H9 (cell line): ENCODE results near the gene TMEM175. TPM values are rescaled to one million over a fixed set of nuclear protein-coding genes. Genes with fewer than 3 reads are reported as not detected.

Experiments
- DNase-seq: peaks from one replicate; pipeline ENCODE4 v3.0.0-alpha.2; 2017
- H2AFZ ChIP-seq: one replicate; pipeline ENCODE4 v1.6.1; 2013; ENCODE audit warnings: mild to moderate bottlenecking, low read length, control low read depth, moderate library complexity
- H2AK5ac ChIP-seq: 2 replicates; pipeline ENCODE4 v1.6.1; 2013; ENCODE audit warnings: low read length, control low read depth, mixed read lengths; ENCODE audit not compliant: insufficient read length
- H2BK120ac ChIP-seq: one replicate; pipeline ENCODE4 v1.6.1; 2013; ENCODE audit warnings: low read depth, mild to moderate bottlenecking, low read length, control low read depth, inconsistent platforms; ENCODE audit not compliant: poor library complexity, severe bottlenecking
- H2BK12ac ChIP-seq: 2 replicates; pipeline ENCODE4 v1.6.1; 2013; ENCODE audit warnings: low read length, control low read depth, mixed read lengths, low read depth; ENCODE audit not compliant: insufficient read length
- H2BK15ac ChIP-seq: 2 replicates; pipeline ENCODE4 v1.6.1; 2013; ENCODE audit warnings: low read depth, low read length, control low read depth
- H2BK20ac ChIP-seq: one replicate; pipeline ENCODE4 v1.6.1; 2013; ENCODE audit warnings: low read depth, mild to moderate bottlenecking, low read length, control low read depth, inconsistent platforms; ENCODE audit not compliant: poor library complexity, severe bottlenecking
- H2BK5ac ChIP-seq: 2 replicates; pipeline ENCODE4 v1.6.1; 2013; ENCODE audit warnings: low read length, control low read depth, mixed read lengths; ENCODE audit not compliant: insufficient read length
- H3K14ac ChIP-seq: 2 replicates; pipeline ENCODE4 v1.6.1; 2013; ENCODE audit warnings: low read length, control low read depth; ENCODE audit not compliant: insufficient read depth
- H3K18ac ChIP-seq: 2 replicates; pipeline ENCODE4 v1.6.1; 2013; ENCODE audit warnings: low read depth, mild to moderate bottlenecking, mixed read lengths, low read length, control low read depth; ENCODE audit not compliant: insufficient read length
- H3K23ac ChIP-seq: 2 replicates; pipeline ENCODE4 v1.6.1; 2013; ENCODE audit warnings: low read length, control low read depth, mixed read lengths, low read depth; ENCODE audit not compliant: insufficient read length
- H3K23me2 ChIP-seq: 2 replicates; pipeline ENCODE4 v1.6.1; 2013; ENCODE audit warnings: low read depth, mild to moderate bottlenecking, mixed read lengths, low read length, control low read depth; ENCODE audit not compliant: insufficient read length, poor library complexity, severe bottlenecking
- H3K27ac ChIP-seq: 2 replicates; pipeline ENCODE4 v1.5.1; 2013; ENCODE audit warnings: low read length, control low read depth, mixed read lengths, low read depth; ENCODE audit not compliant: insufficient read length
- H3K27me3 ChIP-seq: 2 replicates; pipeline ENCODE4 v1.6.1; 2013; ENCODE audit warnings: low read length, control low read depth, inconsistent platforms; ENCODE audit not compliant: insufficient read depth
- H3K4ac ChIP-seq: 2 replicates; pipeline ENCODE4 v1.6.1; 2013; ENCODE audit warnings: low read depth, mild to moderate bottlenecking, control low read depth, inconsistent platforms, low read length, moderate library complexity
- H3K4me1 ChIP-seq: 2 replicates; pipeline ENCODE4 v1.6.1; 2013; ENCODE audit warnings: low read length, control low read depth, inconsistent platforms; ENCODE audit not compliant: insufficient read depth
- H3K4me2 ChIP-seq: 2 replicates; pipeline ENCODE4 v1.6.1; 2013; ENCODE audit warnings: low read length, control low read depth, mixed read lengths; ENCODE audit not compliant: insufficient read length, insufficient read depth
- H3K56ac ChIP-seq: 2 replicates; pipeline ENCODE4 v1.6.1; 2013; ENCODE audit warnings: low read depth, mild to moderate bottlenecking, mixed read lengths, low read length, control low read depth; ENCODE audit not compliant: insufficient read length
- H3K79me1 ChIP-seq: 2 replicates; pipeline ENCODE4 v1.6.1; 2013; ENCODE audit warnings: low read depth, mild to moderate bottlenecking, moderate library complexity, low read length, control low read depth, inconsistent platforms; ENCODE audit not compliant: insufficient read depth, poor library complexity, severe bottlenecking
- H3K79me2 ChIP-seq: 2 replicates; pipeline ENCODE4 v1.6.1; 2013; ENCODE audit warnings: low read length, control low read depth, inconsistent platforms; ENCODE audit not compliant: insufficient read depth
- H3K9ac ChIP-seq: 2 replicates; pipeline ENCODE4 v1.6.1; 2013; ENCODE audit warnings: low read length, control low read depth, mixed read lengths; ENCODE audit not compliant: insufficient read length; ENCODE audit errors: extremely low read depth
- H3K9me3 ChIP-seq: one replicate; pipeline ENCODE4 v1.6.1; 2013; ENCODE audit warnings: low read depth, low read length, inconsistent platforms; ENCODE audit not compliant: control insufficient read depth
- H3T11ph ChIP-seq: one replicate; pipeline ENCODE4 v1.6.1; 2013; ENCODE audit warnings: mild to moderate bottlenecking, low read length, control low read depth, inconsistent platforms
- H4K20me1 ChIP-seq: one replicate; pipeline ENCODE4 v1.6.1; 2013; ENCODE audit not compliant: control insufficient read depth, insufficient read length, insufficient read depth
- H4K5ac ChIP-seq: 2 replicates; pipeline ENCODE4 v1.6.1; 2013; ENCODE audit warnings: low read depth, mild to moderate bottlenecking, mixed read lengths, low read length, control low read depth; ENCODE audit not compliant: insufficient read length
- H4K8ac ChIP-seq: replicated peaks from 2 replicates; pipeline ENCODE4 v1.6.1; 2013; ENCODE audit warnings: low read length, control low read depth, mixed read lengths, low read depth; ENCODE audit not compliant: insufficient read length
- H4K91ac ChIP-seq: 2 replicates; pipeline ENCODE4 v1.6.1; 2013; ENCODE audit warnings: low read depth, mild to moderate bottlenecking, moderate library complexity, mixed read lengths, low read length, control low read depth; ENCODE audit not compliant: insufficient read length
- H3K27ac Mint-ChIP-seq, 3 experiments: 2 replicates in 2 of 3; 3 replicates in 1 of 3; pipeline ENCODE4 v1.8.0; 2020 to 2021; ENCODE audit warnings: mixed read lengths in 3 of 3, mild to moderate bottlenecking in 1 of 3, moderate library complexity in 1 of 3
- H3K27me3 Mint-ChIP-seq: 2 replicates; pipeline ENCODE4 v1.8.0; 2021; ENCODE audit warnings: low read depth, mild to moderate bottlenecking, moderate library complexity, mixed read lengths
- H3K36me3 Mint-ChIP-seq, 3 experiments: 2 replicates in 2 of 3; 3 replicates in 1 of 3; pipeline ENCODE4 v1.8.0; 2020 to 2021; ENCODE audit warnings: low read depth in 3 of 3, mixed read lengths in 3 of 3; ENCODE audit not compliant: insufficient read depth in 1 of 3
- H3K4me1 Mint-ChIP-seq, 2 experiments: 2 replicates each; pipeline ENCODE4 v1.8.0; 2020; ENCODE audit warnings: mixed read lengths in 2 of 2
- H3K4me3 Mint-ChIP-seq, 2 experiments: 2 replicates in 1 of 2; 3 replicates in 1 of 2; pipeline ENCODE4 v1.8.0; 2020 to 2021; ENCODE audit warnings: mild to moderate bottlenecking in 2 of 2, mixed read lengths in 2 of 2, moderate library complexity in 1 of 2
- H3K9me3 Mint-ChIP-seq, 2 experiments: 2 replicates in 1 of 2; 3 replicates in 1 of 2; pipeline ENCODE4 v1.8.0; 2020; ENCODE audit warnings: mild to moderate bottlenecking in 2 of 2, mixed read lengths in 2 of 2, moderate library complexity in 1 of 2
- whole genome bisulfite sequencing: extraction: QIAGEN DNeasy Blood & Tissue Kit; methylation state at CpG from one replicate; pipeline ENCODE4 v1.1.7; 2013; ENCODE audit warnings: missing lambda C conversion rate, low lambda C conversion rate, mixed read lengths; ENCODE audit not compliant: insufficient read length; ENCODE audit errors: extremely low coverage; 5-methylcytosine and 5-hydroxymethylcytosine counted together
- total RNA-seq: library from RNA; stranded (reverse); gene quantifications from 2 replicates; pipeline ENCODE4 v1.2.1, GENCODE V29; 2021
- TF ChIP-seq, protein P1 (sequence below): fragments of 200-600 bp; sonication (generic); conservative IDR thresholded peaks from 3 replicates; pipeline ENCODE4 v1.8.0; 2021; ENCODE audit warnings: antibody characterized with exemption, mild to moderate bottlenecking

The TMEM175 gene
- total RNA-seq, 1 experiment from 2014 or later, result 6.4 TPM

DNA sequence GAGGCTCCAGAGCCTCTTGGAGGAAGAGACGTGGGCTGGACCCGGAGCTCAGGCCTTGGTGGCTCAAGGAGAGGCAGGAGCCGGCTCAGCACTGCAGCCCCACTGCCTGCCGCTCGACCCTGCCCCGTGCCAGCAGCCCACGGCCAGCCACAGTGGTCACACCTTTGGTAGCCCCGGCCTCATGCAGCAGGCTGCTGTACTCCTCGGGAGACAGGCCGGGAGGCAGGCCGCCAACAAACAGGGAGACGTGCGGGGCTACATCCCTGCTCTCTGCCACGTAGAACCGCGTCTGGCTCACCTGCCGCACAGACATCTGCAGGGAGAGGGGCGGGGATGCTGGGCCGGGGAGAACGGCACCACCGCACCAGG is 33.5 kb downstream of the TMEM175 start:
- H3K27ac ChIP-seq, result no peak overlapping the region
- H2AFZ ChIP-seq, result no peak overlapping the region
- H4K8ac ChIP-seq, result no peak overlapping the region
- no peak overlapping the region for H4K91ac ChIP-seq
- H3T11ph ChIP-seq, result no peak overlapping the region
- no peaks in the 10 kb centered on the region for H3K79me2 ChIP-seq
- Mint-ChIP-seq H3K9me3 (no peaks in the 10 kb centered on the region), H3K4me3 (peak overlapping the region in 1 of 2 experiments; percentile 20; a peak in 1 of 5 replicates), H3K27ac (no peak overlapping the region), H3K4me1 (peaks cover 0 to 2% of the 10 kb centered on the region in 2 experiments; a peak in 1 of 4 replicates), H3K36me3 (no peaks in the 10 kb centered on the region), H3K27me3 (no peaks in the 10 kb centered on the region)
- no peak overlapping the region for H2BK20ac ChIP-seq
- no peaks in the 10 kb centered on the region for H4K20me1 ChIP-seq
- no peak overlapping the region for H3K18ac ChIP-seq
- no peak overlapping the region for H2BK15ac ChIP-seq
- H4K5ac ChIP-seq, result no peak overlapping the region
- H2AK5ac ChIP-seq, result no peak overlapping the region
- no peak overlapping the region for H3K56ac ChIP-seq
- TF ChIP-seq, protein P1, sequence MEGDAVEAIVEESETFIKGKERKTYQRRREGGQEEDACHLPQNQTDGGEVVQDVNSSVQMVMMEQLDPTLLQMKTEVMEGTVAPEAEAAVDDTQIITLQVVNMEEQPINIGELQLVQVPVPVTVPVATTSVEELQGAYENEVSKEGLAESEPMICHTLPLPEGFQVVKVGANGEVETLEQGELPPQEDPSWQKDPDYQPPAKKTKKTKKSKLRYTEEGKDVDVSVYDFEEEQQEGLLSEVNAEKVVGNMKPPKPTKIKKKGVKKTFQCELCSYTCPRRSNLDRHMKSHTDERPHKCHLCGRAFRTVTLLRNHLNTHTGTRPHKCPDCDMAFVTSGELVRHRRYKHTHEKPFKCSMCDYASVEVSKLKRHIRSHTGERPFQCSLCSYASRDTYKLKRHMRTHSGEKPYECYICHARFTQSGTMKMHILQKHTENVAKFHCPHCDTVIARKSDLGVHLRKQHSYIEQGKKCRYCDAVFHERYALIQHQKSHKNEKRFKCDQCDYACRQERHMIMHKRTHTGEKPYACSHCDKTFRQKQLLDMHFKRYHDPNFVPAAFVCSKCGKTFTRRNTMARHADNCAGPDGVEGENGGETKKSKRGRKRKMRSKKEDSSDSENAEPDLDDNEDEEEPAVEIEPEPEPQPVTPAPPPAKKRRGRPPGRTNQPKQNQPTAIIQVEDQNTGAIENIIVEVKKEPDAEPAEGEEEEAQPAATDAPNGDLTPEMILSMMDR, result no peak
- H3K23ac ChIP-seq, result no peak overlapping the region
- no peak overlapping the region for H3K14ac ChIP-seq
- no peak overlapping the region for H2BK12ac ChIP-seq
- no peak overlapping the region for H3K4ac ChIP-seq
- H2BK5ac ChIP-seq, result no peak overlapping the region
- H3K9ac ChIP-seq, result no peak overlapping the region
- no peaks in the 10 kb centered on the region for H3K23me2 ChIP-seq
- no peak overlapping the region for H2BK120ac ChIP-seq
- no peak for DNase-seq
- H3K79me1 ChIP-seq, result no peaks in the 10 kb centered on the region
- H3K27me3 ChIP-seq, result no peaks in the 10 kb centered on the region; the same call in 1 of the 2 replicates
- H3K4me1 ChIP-seq, result no peaks in the 10 kb centered on the region
- WGBS, result no CpG with 5 or more reads among the region's 21 CpGs
- H3K9me3 ChIP-seq, result no peaks in the 10 kb centered on the region
- no peak overlapping the region for H3K4me2 ChIP-seq
